ENCODE data around the gene TRIP13.
"Not testable (repeated sequence)": the region's sequence is repeated elsewhere in the genome, so short reads cannot be mapped to it uniquely, and the experiment has no call there.

Gene TRIP13

GRCh38 chr5:921456-922435 lies 29.1 kb downstream of the TRIP13 start:
- DNase-seq: no peak

GRCh38 chr5:922436-923280 lies 30.0 kb downstream of the TRIP13 start:
- DNase-seq: no peak

GRCh38 chr5:923281-923873 lies 30.7 kb downstream of the TRIP13 start:
- peak; percentile 79 for DNase-seq

- DNase-seq: peak; percentile 16
Measured at GRCh38 chr5:926417-927171, 33.9 kb downstream of the TRIP13 start.

- no peak for DNase-seq
Measured at GRCh38 chr5:927172-928015, 34.7 kb downstream of the TRIP13 start.

- DNase-seq: not testable (repeated sequence)
Measured at GRCh38 chr5:929182-929581, 36.5 kb downstream of the TRIP13 start.

- DNase-seq: no peak
Measured at GRCh38 chr5:929596-929995, 36.9 kb downstream of the TRIP13 start.

GRCh38 chr5:930866-931265 lies 38.2 kb downstream of the TRIP13 start:
- DNase-seq: no peak

- DNase-seq: no peak
Measured at GRCh38 chr5:931570-932145, 39.0 kb downstream of the TRIP13 start.

- DNase-seq: no peak
Measured at GRCh38 chr5:932151-932627, 39.5 kb downstream of the TRIP13 start.

GRCh38 chr5:932628-933250 lies 40.1 kb downstream of the TRIP13 start:
- DNase-seq: no peak

GRCh38 chr5:933251-933861 lies 40.7 kb downstream of the TRIP13 start:
- DNase-seq: no peak

GRCh38 chr5:933951-934350 lies 41.3 kb downstream of the TRIP13 start:
- DNase-seq: not testable (repeated sequence)

GRCh38 chr5:934381-934967 lies 41.8 kb downstream of the TRIP13 start:
- not testable (repeated sequence) for DNase-seq

- no peak for DNase-seq
Measured at GRCh38 chr5:935510-936084, 42.9 kb downstream of the TRIP13 start.

- no peak for DNase-seq
Measured at GRCh38 chr5:936149-937144, 43.8 kb downstream of the TRIP13 start.

GRCh38 chr5:937151-937924 lies 44.7 kb downstream of the TRIP13 start:
- no peak for DNase-seq
